Fibroblast of the aortic adventitia (primary cell): ENCODE measurements around the gene BTC. TPM values are rescaled to one million over a fixed set of nuclear protein-coding genes. Genes with fewer than 3 reads are reported as not detected.
"Not testable (repeated sequence)": the region's sequence is repeated elsewhere in the genome, so short reads cannot be mapped to it uniquely, and the experiment has no call there.

Experiments used
- DNase-seq: peaks from one replicate; pipeline ENCODE4 v3.0.0-alpha.2; 2010; ENCODE audit warnings: low read depth
- H3K4me3 ChIP-seq: 2 replicates; pipeline ENCODE4 v1.5.1; 2011; ENCODE audit warnings: low read depth, mild to moderate bottlenecking, control low read depth, low read length, moderate library complexity
- total RNA-seq: library from RNA; depleted of rRNA; stranded (reverse); fragments of >200 nt; gene quantifications from 2 replicates; pipeline ENCODE4 v1.2.3, GENCODE V29; 2012; ENCODE audit warnings: low replicate concordance
- TF ChIP-seq, protein P1 (sequence below): IDR thresholded peaks from 2 replicates; pipeline ENCODE4 v1.5.1; 2011; ENCODE audit warnings: mild to moderate bottlenecking, low read length, control low read depth, inconsistent platforms; ENCODE audit not compliant: insufficient read depth

The BTC gene
- total RNA-seq, 1 donor = 0.81 TPM

DNA sequence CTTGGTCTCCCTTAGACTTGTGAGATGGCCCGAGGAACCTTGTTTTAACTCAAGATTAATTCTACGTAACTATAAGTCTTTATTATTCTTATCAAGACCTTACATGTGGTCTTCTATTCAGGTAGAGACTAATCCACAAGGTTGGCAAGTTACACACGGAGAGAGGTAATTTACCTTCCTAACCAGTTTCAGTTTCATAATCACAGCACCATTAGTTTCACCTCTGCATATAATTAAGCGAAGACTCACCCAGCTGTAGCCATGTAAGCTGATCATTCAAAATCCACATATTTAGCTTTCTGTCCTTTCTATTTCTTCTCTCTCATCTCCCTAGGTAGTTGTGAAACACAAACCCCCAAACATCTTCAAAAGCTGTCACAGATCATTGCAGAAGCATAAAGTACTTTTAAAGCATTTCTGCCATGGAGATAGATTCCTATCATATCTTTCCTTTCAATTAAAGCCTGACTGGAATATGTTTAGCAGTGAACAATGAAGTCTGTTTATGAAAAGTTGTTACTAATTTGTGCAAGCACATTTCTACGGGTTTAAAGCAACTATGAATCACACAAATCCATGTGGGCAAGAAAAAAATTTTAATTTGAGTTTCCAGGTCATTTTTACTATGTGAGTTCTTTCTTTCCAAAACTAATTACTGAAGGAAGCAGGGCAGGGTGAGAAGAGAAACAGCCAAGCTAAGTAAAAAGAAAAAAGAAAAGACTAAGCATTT is 78.5 kb downstream of the BTC start:
- DNase-seq = no peak
- H3K4me3 ChIP-seq = no peak overlapping the region
- TF ChIP-seq, protein P1, sequence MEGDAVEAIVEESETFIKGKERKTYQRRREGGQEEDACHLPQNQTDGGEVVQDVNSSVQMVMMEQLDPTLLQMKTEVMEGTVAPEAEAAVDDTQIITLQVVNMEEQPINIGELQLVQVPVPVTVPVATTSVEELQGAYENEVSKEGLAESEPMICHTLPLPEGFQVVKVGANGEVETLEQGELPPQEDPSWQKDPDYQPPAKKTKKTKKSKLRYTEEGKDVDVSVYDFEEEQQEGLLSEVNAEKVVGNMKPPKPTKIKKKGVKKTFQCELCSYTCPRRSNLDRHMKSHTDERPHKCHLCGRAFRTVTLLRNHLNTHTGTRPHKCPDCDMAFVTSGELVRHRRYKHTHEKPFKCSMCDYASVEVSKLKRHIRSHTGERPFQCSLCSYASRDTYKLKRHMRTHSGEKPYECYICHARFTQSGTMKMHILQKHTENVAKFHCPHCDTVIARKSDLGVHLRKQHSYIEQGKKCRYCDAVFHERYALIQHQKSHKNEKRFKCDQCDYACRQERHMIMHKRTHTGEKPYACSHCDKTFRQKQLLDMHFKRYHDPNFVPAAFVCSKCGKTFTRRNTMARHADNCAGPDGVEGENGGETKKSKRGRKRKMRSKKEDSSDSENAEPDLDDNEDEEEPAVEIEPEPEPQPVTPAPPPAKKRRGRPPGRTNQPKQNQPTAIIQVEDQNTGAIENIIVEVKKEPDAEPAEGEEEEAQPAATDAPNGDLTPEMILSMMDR = no peak

GRCh38 chr4:74714611-74715130 is 79.7 kb downstream of the BTC start:
- no peak overlapping the region for H3K4me3 ChIP-seq
- no peak for DNase-seq
- TF ChIP-seq, protein P1 = no peak

DNA sequence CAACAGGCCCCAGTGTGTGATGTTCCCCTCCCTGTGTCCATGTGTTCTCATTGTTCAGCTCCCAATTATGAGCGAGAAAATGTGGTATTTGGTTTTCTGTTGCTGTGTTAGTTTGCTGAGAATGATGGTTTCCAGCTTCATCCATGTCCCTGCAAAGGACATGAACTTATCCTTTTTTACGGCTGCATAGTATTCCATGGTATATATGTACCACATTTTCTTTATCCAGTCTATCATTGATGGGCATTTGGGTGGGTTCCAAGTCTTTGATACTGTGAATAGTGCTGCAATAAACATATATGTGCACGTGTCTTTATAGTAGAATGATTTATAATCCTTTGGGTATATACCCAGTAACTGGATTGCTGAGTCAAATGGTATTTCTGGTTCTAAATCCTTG is 86.2 kb downstream of the BTC start:
- H3K4me3 ChIP-seq, DNase-seq: not testable (repeated sequence)

Other genes with a start within 250 kb of the BTC start
- gene PARM1, start 138.6 kb upstream of the BTC start, total RNA-seq = 0.63 and 1.5 TPM in 2 replicates